H1 (cell line): Measurements from ENCODE around the gene CACNG8. TPM values are rescaled to one million over a fixed set of nuclear protein-coding genes. Genes with fewer than 3 reads are reported as not detected.

Experiments
- CHD2 ChIP-seq: IDR thresholded peaks from 2 replicates; pipeline ENCODE4 v1.6.1; 2012; ENCODE audit warnings: low read length, improper control_type of control experiment
- KDM1A ChIP-seq: fragments of 200-600, 300-600 bp; sonication (generic); IDR thresholded peaks from 2 replicates; pipeline ENCODE4 v1.7.1; 2016; ENCODE audit warnings: mild to moderate bottlenecking, low read length, borderline replicate concordance
- polyA plus RNA-seq, 7 experiments: library from polyadenylated mRNA; depleted of rRNA in 3 of 7; stranded (reverse) in 5 of 7; unstranded in 2 of 7; fragments of >200 nt in 5 of 7; fragments of 200-250 nt in 2 of 7; gene quantifications; 1 replicate in 5 of 7; 2 replicates in 1 of 7; 4 replicates in 1 of 7; pipeline versions ENCODE4 v1.2.1 to v1.2.3, GENCODE V29; 2011 to 2013; ENCODE audit warnings: missing spikeins in 2 of 7, mixed read lengths in 2 of 7
- total RNA-seq: library from RNA; stranded (reverse); fragmentation: NEBNext Ultra II Directional; extraction: Animal tissue kit (Norgen Biotek cat#: 25700); gene quantifications from 2 replicates; pipeline ENCODE4 v1.2.1, GENCODE V29; 2021

CACNG8 gene
- total and polyA plus RNA-seq, 2 of the 8 experiments (the other 6 are each of a cell fraction or from before 2014, with no cell fraction given), result 0.41 to 4.5 TPM

GRCh38 chr19:53960187-53960586, 2.5 kb upstream of the CACNG8 start (continued):
- no peak for TF ChIP-seq KDM1A
- no peak for TF ChIP-seq CHD2
